PC-9 (cell line): Measurements from ENCODE around the gene CTNND2. TPM values are rescaled to one million over a fixed set of nuclear protein-coding genes. Genes with fewer than 3 reads are reported as not detected.

Experiments
- BruUV-seq: library from RNA; stranded (reverse); fragments of 400-500 nt; replicated peaks from 2 replicates; lab custom pipeline; 2021; lab: Mats Ljungman, UMichigan
- CTCF ChIA-PET: fragments of 300-600 bp; sonication (Branson Sonifier 250); formaldehyde crosslinking; loops from one replicate; lab custom pipeline; 2022; ENCODE audit warnings: antibody characterized with exemption; lab: Charles Lee
- POLR2A ChIA-PET: fragments of 300-600 bp; sonication (Branson Sonifier 250); formaldehyde crosslinking; loops from one replicate; lab custom pipeline; 2022; ENCODE audit warnings: antibody characterized with exemption; ENCODE audit not compliant: unreplicated experiment; lab: Charles Lee
- DNase-seq, 2 experiments: peaks; one replicate each; pipeline versions ENCODE4 v3.0.0 to v3.0.0-alpha.2; 2015 to 2022; ENCODE audit warnings: mixed read lengths in 1 of 2
- H2AFZ ChIP-seq: fragments of 200-600 bp; sonication (generic); 2 replicates; pipeline ENCODE4 v1.8.1; 2017; ENCODE audit warnings: antibody characterized with exemption
- H3F3A ChIP-seq: fragments of 200-600 bp; sonication (generic); 2 replicates; pipeline ENCODE4 v1.8.1; 2017; ENCODE audit warnings: antibody characterized with exemption, mild to moderate bottlenecking, low read depth; ENCODE audit not compliant: insufficient read depth
- H3K27ac ChIP-seq: fragments of 200-600 bp; sonication (generic); 2 replicates; pipeline ENCODE4 v1.6.1; 2016; ENCODE audit warnings: mixed run types
- H3K27me3 ChIP-seq: fragments of 200-600 bp; sonication (generic); 2 replicates; pipeline ENCODE4 v1.6.1; 2016; ENCODE audit warnings: low read depth, mixed run types; ENCODE audit not compliant: insufficient read depth
- H3K36me3 ChIP-seq: fragments of 200-600 bp; sonication (generic); 2 replicates; pipeline ENCODE4 v1.6.1; 2016; ENCODE audit warnings: low read depth, mixed run types
- H3K4me1 ChIP-seq: fragments of 200-600 bp; sonication (generic); replicated peaks from 2 replicates; pipeline ENCODE4 v1.6.1; 2016; ENCODE audit warnings: mixed run types; ENCODE audit not compliant: insufficient read depth
- H3K4me2 ChIP-seq: fragments of 200-600 bp; sonication (generic); 2 replicates; pipeline ENCODE4 v1.6.1; 2017; ENCODE audit warnings: mixed run types
- H3K4me3 ChIP-seq: fragments of 200-600 bp; sonication (generic); 2 replicates; pipeline ENCODE4 v1.6.1; 2016; ENCODE audit warnings: mixed run types
- H3K79me2 ChIP-seq: fragments of 200-600 bp; sonication (generic); 2 replicates; pipeline ENCODE4 v1.6.1; 2017; ENCODE audit warnings: low read depth, mixed run types
- H3K9me2 ChIP-seq: fragments of 200-600 bp; sonication (generic); 2 replicates; pipeline ENCODE4 v1.8.1; 2017; ENCODE audit warnings: mild to moderate bottlenecking; ENCODE audit not compliant: insufficient read depth
- H3K9me3 ChIP-seq: fragments of 200-600 bp; sonication (generic); 2 replicates; pipeline ENCODE4 v1.8.1; 2016; ENCODE audit warnings: low read depth; ENCODE audit not compliant: insufficient read depth
- H4K20me1 ChIP-seq: fragments of 200-600 bp; sonication (generic); 2 replicates; pipeline ENCODE4 v1.8.1; 2017; ENCODE audit not compliant: insufficient read depth
- CTCF ChIP-seq: fragments of 200-600 bp; sonication (generic); conservative IDR thresholded peaks from 2 replicates; pipeline ENCODE4 v1.6.1; 2017; ENCODE audit warnings: mixed run types, antibody characterized with exemption, mild to moderate bottlenecking, moderate library complexity
- EZH2 ChIP-seq: fragments of 200-600 bp; sonication (generic); IDR thresholded peaks from 2 replicates; pipeline ENCODE4 v1.8.0; 2017; ENCODE audit warnings: antibody characterized with exemption, low read depth
- intact Hi-C: fragments of 100-400 bp; cut with micrococcal nuclease; formaldehyde crosslinking; loops from one replicate; pipeline ENCODE4 v1.10.0; 2022; ENCODE audit not compliant: unreplicated experiment
- total RNA-seq: library from RNA; stranded (reverse); gene quantifications from 2 replicates; pipeline ENCODE4 v1.2.3, GENCODE V29; 2021

Gene CTNND2
- total RNA-seq, 1 experiment from 2014 or later = not detected

GRCh38 chr5:11023945-11024344, 880.3 kb downstream of the CTNND2 start:
- Histone ChIP-seq H3K36me3 (no peaks in the 10 kb centered on the region), H3K4me2 (no peak overlapping the region), H3K9me2 (no peaks in the 10 kb centered on the region; the same call in 1 of the 2 replicates), H3K4me3 (no peak overlapping the region), H4K20me1 (no peaks in the 10 kb centered on the region), H3K27ac (no peak overlapping the region), H3K27me3 (no peaks in the 10 kb centered on the region), H3F3A (no peaks in the 10 kb centered on the region), H3K4me1 (no peaks in the 10 kb centered on the region), H2AFZ (no peak overlapping the region), H3K79me2 (no peaks in the 10 kb centered on the region), H3K9me3 (no peaks in the 10 kb centered on the region)
- no peak for DNase-seq
- POLR2A ChIA-PET = no interaction called here
- no TSS peak for BruUV-seq
- intact Hi-C loops = no loop called here
- TF ChIP-seq EZH2 (no peak), CTCF (no peak)
- CTCF ChIA-PET = no interaction called here

- DNase-seq = no peak
- no peaks in the 10 kb centered on the region for H3K9me3 ChIP-seq
- no peaks in the 10 kb centered on the region for H3F3A ChIP-seq
- H3K4me1 ChIP-seq = no peaks in the 10 kb centered on the region
- H3K9me2 ChIP-seq = no peaks in the 10 kb centered on the region
- TF ChIP-seq CTCF (no peak), EZH2 (no peak)
- ChIA-PET POLR2A (interaction anchor here (0.7 kb wide), 1 partner anchor 470 kb away, joined by 8 read pairs; no protein-coding TSS in a partner anchor), CTCF (no interaction called here)
- no peak overlapping the region for H2AFZ ChIP-seq
- no peak overlapping the region for H3K4me2 ChIP-seq
- peaks cover 28% of the 10 kb centered on the region; the same call in 1 of the 2 replicates for H3K27me3 ChIP-seq
- H3K36me3 ChIP-seq = no peaks in the 10 kb centered on the region
- no peaks in the 10 kb centered on the region for H3K79me2 ChIP-seq
- BruUV-seq = no TSS peak
- no peak overlapping the region for H3K27ac ChIP-seq
- intact Hi-C loops = no loop called here
- H3K4me3 ChIP-seq = no peak overlapping the region
- no peaks in the 10 kb centered on the region for H4K20me1 ChIP-seq
These were observed 890.5 kb downstream of the CTNND2 start for GRCh38 chr5:11013793-11014192.

GRCh38 chr5:11012295-11012694, 892.0 kb downstream of the CTNND2 start:
- Histone ChIP-seq H3K9me3 (no peaks in the 10 kb centered on the region), H3K36me3 (no peaks in the 10 kb centered on the region), H3K27me3 (peaks cover 40% of the 10 kb centered on the region; the same call in 1 of the 2 replicates), H3K27ac (no peak overlapping the region), H2AFZ (no peak overlapping the region), H3K4me2 (no peak overlapping the region), H4K20me1 (no peaks in the 10 kb centered on the region), H3K4me3 (no peak overlapping the region), H3F3A (no peaks in the 10 kb centered on the region), H3K9me2 (no peaks in the 10 kb centered on the region), H3K4me1 (no peaks in the 10 kb centered on the region), H3K79me2 (no peaks in the 10 kb centered on the region)
- ChIA-PET POLR2A (no interaction called here), CTCF (no interaction called here)
- intact Hi-C loops = no loop called here
- no peak for DNase-seq
- TF ChIP-seq EZH2 = no peak
- TF ChIP-seq CTCF = no peak
- no TSS peak for BruUV-seq
